OCI-LY1 (cell line): ENCODE results near the gene ZNF175.

Experiments used
- CTCF ChIP-seq: fragments of 200-600 bp; sonication (generic), shearing (Covaris generic); IDR thresholded peaks from 2 replicates; pipeline ENCODE4 v1.5.1; 2017; ENCODE audit warnings: mild to moderate bottlenecking, antibody characterized with exemption, low read length, moderate library complexity, mixed read lengths
- EZH2 ChIP-seq: fragments of 200-600 bp; sonication (generic), shearing (Covaris generic); IDR thresholded peaks from 2 replicates; pipeline ENCODE4 v1.8.0; 2017; ENCODE audit warnings: borderline replicate concordance, mixed run types, mild to moderate bottlenecking, antibody characterized with exemption, low read length, moderate library complexity, mixed read lengths

GRCh38 chr19:51570962-51571575 is at the start of gene ZNF175:
- TF ChIP-seq CTCF = no peak
- TF ChIP-seq EZH2 = no peak
